Measurements from ENCODE around the gene TBC1D22B.
A peak's percentile ranks its signal among the peaks of the same experiment; 100 is the strongest.

Gene TBC1D22B

DNA sequence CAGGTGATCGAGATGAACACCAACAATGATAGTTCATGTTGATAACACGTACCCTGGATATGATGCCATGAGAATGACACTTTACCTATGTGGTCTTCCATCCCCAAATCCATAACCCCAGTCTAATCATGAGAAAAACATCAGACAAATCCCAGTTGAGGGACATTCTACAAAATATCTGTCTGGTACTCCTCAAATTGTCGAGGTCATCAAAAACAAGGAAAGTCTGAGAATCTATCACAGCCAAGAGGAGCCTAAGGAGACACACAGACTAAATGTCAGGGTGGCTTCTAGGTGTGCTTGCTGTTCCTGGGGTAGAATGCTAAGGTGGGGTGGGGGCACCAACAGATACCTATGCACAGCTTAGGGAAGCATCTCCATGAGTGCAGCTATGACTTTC is 93.5 kb downstream of the TBC1D22B start:
- intact Hi-C loops (cut with DNase I; ENCODE audit: low total_unique reads) = no loop called here
- TF ChIP-seq, protein P1, sequence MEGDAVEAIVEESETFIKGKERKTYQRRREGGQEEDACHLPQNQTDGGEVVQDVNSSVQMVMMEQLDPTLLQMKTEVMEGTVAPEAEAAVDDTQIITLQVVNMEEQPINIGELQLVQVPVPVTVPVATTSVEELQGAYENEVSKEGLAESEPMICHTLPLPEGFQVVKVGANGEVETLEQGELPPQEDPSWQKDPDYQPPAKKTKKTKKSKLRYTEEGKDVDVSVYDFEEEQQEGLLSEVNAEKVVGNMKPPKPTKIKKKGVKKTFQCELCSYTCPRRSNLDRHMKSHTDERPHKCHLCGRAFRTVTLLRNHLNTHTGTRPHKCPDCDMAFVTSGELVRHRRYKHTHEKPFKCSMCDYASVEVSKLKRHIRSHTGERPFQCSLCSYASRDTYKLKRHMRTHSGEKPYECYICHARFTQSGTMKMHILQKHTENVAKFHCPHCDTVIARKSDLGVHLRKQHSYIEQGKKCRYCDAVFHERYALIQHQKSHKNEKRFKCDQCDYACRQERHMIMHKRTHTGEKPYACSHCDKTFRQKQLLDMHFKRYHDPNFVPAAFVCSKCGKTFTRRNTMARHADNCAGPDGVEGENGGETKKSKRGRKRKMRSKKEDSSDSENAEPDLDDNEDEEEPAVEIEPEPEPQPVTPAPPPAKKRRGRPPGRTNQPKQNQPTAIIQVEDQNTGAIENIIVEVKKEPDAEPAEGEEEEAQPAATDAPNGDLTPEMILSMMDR (IDR thresholded peaks at IDR 0.05) = no peak
- DNase-seq = no peak
- Histone ChIP-seq H3K9me3 (no peaks in the 10 kb centered on the region), H3K4me3 (no peak overlapping the region), H3K27me3 (no peaks in the 10 kb centered on the region), H3K4me1 (peaks cover 0 to 15% (median 8%) of the 10 kb centered on the region in 4 donors), H3K36me3 (no peaks in the 10 kb centered on the region), H3K27ac (no peak overlapping the region)

DNA sequence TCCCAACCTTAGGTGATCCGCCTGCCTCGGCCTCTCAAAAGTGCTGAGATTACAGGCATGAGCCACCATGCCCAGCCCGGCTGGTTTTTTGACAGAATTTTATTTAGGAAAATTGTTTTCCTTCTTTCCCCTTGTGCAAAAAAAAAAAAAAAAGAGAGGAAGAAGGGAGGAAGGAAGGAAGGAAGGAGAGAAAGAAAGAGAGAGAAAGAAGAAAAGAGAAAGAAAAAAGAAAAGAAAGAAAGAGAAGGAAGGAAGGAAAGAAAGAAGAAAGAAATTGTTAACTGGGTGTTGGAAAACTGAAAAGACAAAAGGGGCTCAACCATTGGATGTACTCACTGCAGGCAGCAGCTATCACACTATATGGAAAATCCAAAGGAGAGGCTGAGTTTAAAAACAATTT is 94.8 kb downstream of the TBC1D22B start:
- no peaks in the 10 kb centered on the region for H3K27me3 ChIP-seq

DNA sequence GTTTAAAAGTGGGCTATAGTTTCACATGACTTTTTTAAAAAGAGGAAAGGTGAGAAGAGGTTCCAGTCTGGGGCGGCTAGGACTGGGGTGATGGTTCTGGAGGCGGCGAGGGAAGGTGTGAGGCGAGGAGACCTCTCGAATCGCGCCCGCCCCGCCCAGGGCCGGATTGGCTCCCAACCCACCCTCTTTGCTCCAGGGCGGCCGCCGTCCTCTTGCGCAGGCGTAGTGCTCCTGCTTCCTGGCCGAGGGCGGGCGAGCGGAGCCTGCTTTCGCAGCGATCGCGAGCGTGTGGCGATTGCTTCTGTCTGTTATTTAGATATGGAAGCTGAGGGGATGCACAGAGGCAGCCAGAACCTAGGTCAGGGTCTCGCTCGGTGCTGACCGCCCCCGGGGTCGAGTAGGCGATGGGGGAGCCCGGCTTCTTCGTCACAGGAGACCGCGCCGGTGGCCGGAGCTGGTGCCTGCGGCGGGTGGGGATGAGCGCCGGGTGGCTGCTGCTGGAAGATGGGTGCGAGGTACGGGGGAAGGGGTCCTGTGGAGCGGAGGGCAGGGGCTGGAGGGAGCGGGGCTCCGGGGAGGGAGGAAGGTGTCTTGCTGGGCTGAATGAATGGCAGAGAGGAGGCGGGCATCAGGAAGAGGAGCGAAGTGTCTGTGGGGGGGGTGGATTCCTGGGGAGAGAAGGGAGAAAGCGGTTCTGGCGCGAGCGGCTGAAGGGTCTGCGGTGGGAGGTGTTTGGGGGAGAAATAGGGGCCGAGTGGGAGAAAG is 96.4 kb downstream of the TBC1D22B start, which contains the start of gene RNF8:
Gene RNF8 (plus strand): TSS at position 223 of the 765 bp plus-strand sequence. CDS start 182 bp downstream, at position 405.
- intact Hi-C loops (cut with DNase I; ENCODE audit: low total_unique reads) = no loop called here
- H3K36me3 ChIP-seq = no peaks in the 10 kb centered on the region
- peak within 1 kb of the TSS; percentile 35 to 66 for H3K27ac ChIP-seq
- peak; percentile 89 to 93 for DNase-seq
- H3K9me3 ChIP-seq = no peaks in the 10 kb centered on the region
- peak within 1 kb of the TSS; percentile 79 to 97 for H3K4me3 ChIP-seq
- H3K4me1 ChIP-seq = peaks cover 0 to 18% (median 9%) of the 10 kb centered on the region in 4 donors
- no peaks in the 10 kb centered on the region for H3K27me3 ChIP-seq
- TF ChIP-seq, protein P1 (IDR thresholded peaks at IDR 0.05) = no peak

More for the DNA sequence above, 94.8 kb downstream of the TBC1D22B start:
- DNase-seq = no peak
- no peaks in the 10 kb centered on the region for H3K36me3 ChIP-seq
- H3K27ac ChIP-seq = no peak overlapping the region
- TF ChIP-seq, protein P1 (IDR thresholded peaks at IDR 0.05) = no peak
- no peak overlapping the region for H3K4me3 ChIP-seq
- H3K9me3 ChIP-seq = no peaks in the 10 kb centered on the region
- H3K4me1 ChIP-seq = peaks cover 0 to 18% (median 9%) of the 10 kb centered on the region in 4 donors
- intact Hi-C loops (cut with DNase I; ENCODE audit: low total_unique reads) = no loop called here

DNA sequence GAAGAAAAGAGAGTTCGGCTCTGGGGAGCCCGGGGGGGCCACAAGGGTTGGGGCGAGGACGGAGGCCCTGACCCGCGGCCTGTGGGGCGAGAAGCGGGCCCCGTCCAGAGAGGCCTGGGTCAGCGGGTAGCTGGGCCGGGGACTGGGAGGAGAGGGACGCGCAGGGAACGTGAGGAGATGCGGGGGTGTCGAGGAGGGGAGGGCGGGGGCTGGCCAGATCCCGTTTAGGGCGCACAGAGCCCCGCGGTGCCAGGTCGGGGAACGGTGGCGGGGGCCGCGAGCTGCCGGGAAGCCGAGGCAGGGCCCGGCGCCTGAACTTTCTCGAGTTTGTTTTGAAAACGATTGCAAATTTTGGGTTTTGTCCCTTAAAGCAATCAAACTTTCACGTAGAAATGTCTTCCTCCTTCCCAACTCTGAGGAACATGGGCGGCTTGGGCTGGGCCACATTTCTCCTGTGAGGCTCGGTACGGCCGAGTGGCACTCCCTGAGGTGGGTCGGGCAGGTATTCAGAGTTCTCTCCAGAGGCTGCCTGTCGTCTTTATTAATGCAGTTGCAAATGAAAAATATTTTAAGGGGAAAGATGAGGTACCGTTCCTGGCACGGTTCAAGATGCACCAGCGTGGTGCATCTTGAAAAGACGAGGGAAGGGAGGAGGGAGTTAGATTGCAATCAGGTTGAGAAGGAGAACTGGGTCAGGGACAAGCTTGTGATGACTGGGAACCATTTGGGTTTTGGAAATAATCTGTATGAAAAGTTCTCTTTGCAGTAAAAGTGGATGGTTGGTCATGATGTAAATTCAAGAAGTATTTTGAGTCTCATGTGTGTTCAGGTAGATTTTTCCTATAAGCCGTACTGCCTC is 97.2 kb downstream of the TBC1D22B start:
- Histone ChIP-seq H3K27ac (peak overlapping the region; percentile 35 to 66), H3K4me3 (peak overlapping the region; percentile 79 to 97)
- intact Hi-C loops (cut with DNase I; ENCODE audit: low total_unique reads) = no loop called here

DNA sequence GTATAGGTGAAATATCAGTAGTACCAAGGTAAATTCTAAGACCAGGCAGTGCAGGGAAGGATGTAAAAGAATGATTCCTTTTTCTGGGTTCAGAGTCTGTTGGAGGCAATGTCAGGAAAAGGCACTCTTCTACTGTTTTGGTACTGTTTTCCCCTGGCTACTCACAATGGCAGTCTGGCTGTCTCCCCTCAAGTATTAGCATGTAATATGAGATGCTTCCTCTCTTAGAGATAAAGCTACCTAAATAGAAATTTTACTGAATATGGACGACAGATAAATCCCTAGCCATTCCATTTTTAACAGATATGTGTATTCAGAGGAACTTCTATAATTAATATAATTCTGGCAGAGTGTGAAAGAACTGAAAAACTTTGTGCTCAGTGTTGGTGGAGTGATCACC is 99.7 kb downstream of the TBC1D22B start:
- intact Hi-C loops (cut with DNase I; ENCODE audit: low total_unique reads) = no loop called here
- H3K9me3 ChIP-seq = no peaks in the 10 kb centered on the region
- TF ChIP-seq, protein P1 (IDR thresholded peaks at IDR 0.05) = no peak

More for the DNA sequence above, 97.2 kb downstream of the TBC1D22B start:
- Histone ChIP-seq H3K27me3 (no peaks in the 10 kb centered on the region), H3K9me3 (no peaks in the 10 kb centered on the region), H3K36me3 (no peaks in the 10 kb centered on the region), H3K4me1 (peaks cover 0 to 18% (median 9%) of the 10 kb centered on the region in 4 donors)
- TF ChIP-seq, protein P1 (IDR thresholded peaks at IDR 0.05) = no peak
- no peak for DNase-seq

More for the DNA sequence above, 99.7 kb downstream of the TBC1D22B start:
- Histone ChIP-seq H3K27me3 (no peaks in the 10 kb centered on the region), H3K4me3 (no peak overlapping the region), H3K4me1 (peaks cover 0 to 18% (median 9%) of the 10 kb centered on the region in 4 donors), H3K27ac (no peak overlapping the region), H3K36me3 (peaks cover 0 to 18% (median 5%) of the 10 kb centered on the region in 3 donors)
- no peak for DNase-seq
